ENCODE measurements around the gene SURF1.
"Not testable (repeated sequence)": the region's sequence is repeated elsewhere in the genome, so short reads cannot be mapped to it uniquely, and the experiment has no call there.

Gene SURF1

GRCh38 chr9:133331641-133332380, 24.5 kb downstream of the SURF1 start:
- no peaks in the 10 kb centered on the region for H3K9me2 ChIP-seq (ENCODE audit: low read depth, low read length)
- H3K9me3 ChIP-seq (ENCODE audit: low read length): no peaks in the 10 kb centered on the region
- peaks cover 52% of the 10 kb centered on the region for H3K36me3 ChIP-seq (ENCODE audit: insufficient read depth, low read length)
- no peak overlapping the region for H3K9ac ChIP-seq (ENCODE audit: low read length)
- H3K27me3 ChIP-seq (ENCODE audit: insufficient read depth, low read length): no peaks in the 10 kb centered on the region
- peaks cover 17% of the 10 kb centered on the region for H3K4me1 ChIP-seq (ENCODE audit: insufficient read depth, low read length, severe bottlenecking)
- no peak overlapping the region for H2AFZ ChIP-seq (ENCODE audit: low read length)
- TF ChIP-seq CTCF (IDR thresholded peaks at IDR 0.05; ENCODE audit: low read length) (no peak), EZH2 (IDR thresholded peaks at IDR 0.05; ENCODE audit: borderline replicate concordance, low read length) (no peak)
- H3F3A ChIP-seq (ENCODE audit: insufficient read depth, low read length): 0 out of 2 replicates have a peak, but pooled peaks cover 2% of the 10 kb centered on the region
- no peak overlapping the region for H3K4me2 ChIP-seq (ENCODE audit: low read length)
- peaks cover 13% of the 10 kb centered on the region for H3K79me2 ChIP-seq (ENCODE audit: insufficient read depth, low read length)
- no peak overlapping the region for H3K4me3 ChIP-seq (ENCODE audit: low read depth, low read length, poor library complexity, severe bottlenecking)
- no peaks in the 10 kb centered on the region for H4K20me1 ChIP-seq (ENCODE audit: insufficient read depth, low read length)
- no peak overlapping the region for H3K27ac ChIP-seq (ENCODE audit: low read depth, low read length, poor library complexity, severe bottlenecking)

GRCh38 chr9:133331221-133331620, 25.1 kb downstream of the SURF1 start:
- no peaks in the 10 kb centered on the region for H3K9me2 ChIP-seq (ENCODE audit: low read depth, low read length)
- no peaks in the 10 kb centered on the region for H4K20me1 ChIP-seq (ENCODE audit: insufficient read depth, low read length)
- TF ChIP-seq EZH2 (IDR thresholded peaks at IDR 0.05; ENCODE audit: borderline replicate concordance, low read length) (no peak), CTCF (IDR thresholded peaks at IDR 0.05; ENCODE audit: low read length) (no peak)
- H3K4me1 ChIP-seq (ENCODE audit: insufficient read depth, low read length, severe bottlenecking): peaks cover 11% of the 10 kb centered on the region
- H3K4me3 ChIP-seq (ENCODE audit: low read depth, low read length, poor library complexity, severe bottlenecking): no peak overlapping the region
- no peaks in the 10 kb centered on the region for H3K9me3 ChIP-seq (ENCODE audit: low read length)
- no peaks in the 10 kb centered on the region for H3K27me3 ChIP-seq (ENCODE audit: insufficient read depth, low read length)
- H3K36me3 ChIP-seq (ENCODE audit: insufficient read depth, low read length): peaks cover 52% of the 10 kb centered on the region
- 0 out of 2 replicates have a peak, but pooled peaks cover 2% of the 10 kb centered on the region for H3F3A ChIP-seq (ENCODE audit: insufficient read depth, low read length)
- H3K79me2 ChIP-seq (ENCODE audit: insufficient read depth, low read length): peaks cover 13% of the 10 kb centered on the region
- H3K27ac ChIP-seq (ENCODE audit: low read depth, low read length, poor library complexity, severe bottlenecking): no peak overlapping the region
- no peak overlapping the region for H3K4me2 ChIP-seq (ENCODE audit: low read length)
- H3K9ac ChIP-seq (ENCODE audit: low read length): no peak overlapping the region
- no peak overlapping the region for H2AFZ ChIP-seq (ENCODE audit: low read length)

- H3K79me2 ChIP-seq (ENCODE audit: insufficient read depth, low read length); H3K4me1 ChIP-seq (ENCODE audit: insufficient read depth, low read length, severe bottlenecking); H4K20me1 ChIP-seq (ENCODE audit: insufficient read depth, low read length); H3K9me2 ChIP-seq (ENCODE audit: low read depth, low read length); H3K27me3 ChIP-seq (ENCODE audit: insufficient read depth, low read length); H3K4me2 ChIP-seq (ENCODE audit: low read length); H3F3A ChIP-seq (ENCODE audit: insufficient read depth, low read length); H3K9me3 ChIP-seq (ENCODE audit: low read length); H2AFZ ChIP-seq (ENCODE audit: low read length); H3K4me3 ChIP-seq (ENCODE audit: low read depth, low read length, poor library complexity, severe bottlenecking); H3K9ac ChIP-seq (ENCODE audit: low read length); H3K27ac ChIP-seq (ENCODE audit: low read depth, low read length, poor library complexity, severe bottlenecking): not testable (repeated sequence)
- peak; percentile 53 for TF ChIP-seq CTCF (IDR thresholded peaks at IDR 0.05; ENCODE audit: low read length)
- H3K36me3 ChIP-seq (ENCODE audit: insufficient read depth, low read length): peaks cover 49% of the 10 kb centered on the region
Measured at GRCh38 chr9:133329306-133330156, 26.8 kb downstream of the SURF1 start.

Measured in OCI-LY1 (cell line).